BLaER1 treated with 17β-estradiol and CSF1 and Interleukin-3, amounts not matched to agents 10 nM and 100 nM (cell line): ENCODE data around the gene PEX10.

Source experiments
- H3K27ac ChIP-seq, 11 experiments: shearing (Covaris generic); formaldehyde crosslinking; 2 replicates each; pipeline ENCODE4 v1.8.1; 2022
- H3K27me3 ChIP-seq, 11 experiments: shearing (Covaris generic); formaldehyde crosslinking; 2 replicates each; pipeline ENCODE4 v1.8.1; 2022
- H3K36me3 ChIP-seq, 11 experiments: shearing (Covaris generic); formaldehyde crosslinking; 2 replicates each; pipeline ENCODE4 v1.8.1; 2022
- H3K4me1 ChIP-seq, 10 experiments: shearing (Covaris generic); formaldehyde crosslinking; 2 replicates each; pipeline ENCODE4 v1.8.1; 2022
- H3K4me2 ChIP-seq, 11 experiments: shearing (Covaris generic); formaldehyde crosslinking; 2 replicates each; pipeline ENCODE4 v1.8.1; 2022
- H3K4me3 ChIP-seq, 10 experiments: shearing (Covaris generic); formaldehyde crosslinking; 2 replicates each; pipeline ENCODE4 v1.8.1; 2022
- H3K9ac ChIP-seq, 11 experiments: shearing (Covaris generic); formaldehyde crosslinking; 2 replicates each; pipeline ENCODE4 v1.8.1; 2022
- H3K9me3 ChIP-seq, 11 experiments: shearing (Covaris generic); formaldehyde crosslinking; replicated peaks in 1 of 11; 2 replicates each; pipeline ENCODE4 v1.8.1; 2022
- H4K20me1 ChIP-seq, 11 experiments: shearing (Covaris generic); formaldehyde crosslinking; 2 replicates each; pipeline ENCODE4 v1.8.1; 2022
- Cebpa-rat ChIP-seq, 11 experiments: shearing (Covaris generic); IDR thresholded peaks; 2 replicates each; pipeline ENCODE4 v1.8.1; 2022

Gene PEX10

GRCh38 chr1:2386636-2387611 is 25.4 kb downstream of the PEX10 start:
- peak overlapping the region; percentile 37 to 68 (median 50); a peak in 17 of 20 replicates for H3K4me3 ChIP-seq
- no peak for TF ChIP-seq Cebpa-rat (IDR thresholded peaks at IDR 0.05)
- H3K36me3 ChIP-seq: no peaks in the 10 kb centered on the region
- H3K4me1 ChIP-seq: peaks cover 65 to 89% (median 73%) of the 10 kb centered on the region in 10 experiments
- peak overlapping the region; percentile 54 to 94 (median 81); a peak in 21 of 22 replicates for H3K9ac ChIP-seq
- H3K9me3 ChIP-seq: no peaks in the 10 kb centered on the region
- peak overlapping the region; percentile 90 to 99 (median 98) for H3K4me2 ChIP-seq
- H3K27me3 ChIP-seq: peaks cover 0 to 20% (median 8%) of the 10 kb centered on the region in 11 experiments; a peak in 10 of 22 replicates
- peaks cover 0 to 32% (median 5%) of the 10 kb centered on the region in 11 experiments; a peak in 8 of 22 replicates for H4K20me1 ChIP-seq
- peak overlapping the region; percentile 69 to 93 (median 76) for H3K27ac ChIP-seq

GRCh38 chr1:2385606-2386280 is 26.6 kb downstream of the PEX10 start:
- Histone ChIP-seq H4K20me1 (peaks cover 8 to 44% (median 15%) of the 10 kb centered on the region in 11 experiments; a peak in 18 of 22 replicates), H3K4me2 (peak overlapping the region; percentile 11 to 99 (median 81)), H3K4me3 (no peak overlapping the region), H3K27me3 (peaks cover 3 to 29% (median 16%) of the 10 kb centered on the region in 11 experiments), H3K9me3 (no peaks in the 10 kb centered on the region), H3K27ac (peak overlapping the region in 1 of 11 experiments; percentile 13; a peak in 1 of 22 replicates), H3K36me3 (no peaks in the 10 kb centered on the region), H3K9ac (peak overlapping the region in 7 of 11 experiments; percentile 9 to 35 (median 31); a peak in 6 of 22 replicates), H3K4me1 (peaks cover 75 to 98% (median 81%) of the 10 kb centered on the region in 10 experiments)
- no peak for TF ChIP-seq Cebpa-rat (IDR thresholded peaks at IDR 0.05)

GRCh38 chr1:2384941-2385481 is 27.4 kb downstream of the PEX10 start:
- Histone ChIP-seq H3K9ac (peak overlapping the region in 5 of 11 experiments; percentile 22 to 56 (median 35); a peak in 4 of 22 replicates), H3K27me3 (peaks cover 11 to 37% (median 23%) of the 10 kb centered on the region in 11 experiments), H3K36me3 (no peaks in the 10 kb centered on the region), H3K4me2 (peak overlapping the region; percentile 11 to 99 (median 81)), H3K4me1 (peaks cover 71 to 95% (median 77%) of the 10 kb centered on the region in 10 experiments), H3K9me3 (no peaks in the 10 kb centered on the region), H3K27ac (peak overlapping the region in 3 of 11 experiments; percentile 4 to 57 (median 9); a peak in 3 of 22 replicates), H4K20me1 (peaks cover 8 to 51% (median 23%) of the 10 kb centered on the region in 11 experiments; a peak in 18 of 22 replicates), H3K4me3 (no peak overlapping the region)
- TF ChIP-seq Cebpa-rat (IDR thresholded peaks at IDR 0.05): no peak

- peak overlapping the region in 6 of 11 experiments; percentile 1 to 56 (median 20); a peak in 6 of 22 replicates for H3K9ac ChIP-seq
- no peaks in the 10 kb centered on the region for H3K36me3 ChIP-seq
- peaks cover 18 to 44% (median 30%) of the 10 kb centered on the region in 11 experiments for H3K27me3 ChIP-seq
- H3K4me1 ChIP-seq: peaks cover 71 to 95% (median 77%) of the 10 kb centered on the region in 10 experiments
- no peak for TF ChIP-seq Cebpa-rat (IDR thresholded peaks at IDR 0.05)
- H3K9me3 ChIP-seq: no peaks in the 10 kb centered on the region
- H3K27ac ChIP-seq: peak overlapping the region in 3 of 11 experiments; percentile 4 to 57 (median 9); a peak in 3 of 22 replicates
- H3K4me3 ChIP-seq: no peak overlapping the region
- H3K4me2 ChIP-seq: peak overlapping the region in 9 of 11 experiments; percentile 11 to 99 (median 70); a peak in 12 of 22 replicates
- peaks cover 8 to 58% (median 26%) of the 10 kb centered on the region in 11 experiments; a peak in 18 of 22 replicates for H4K20me1 ChIP-seq
These were observed 28.1 kb downstream of the PEX10 start for GRCh38 chr1:2384130-2384860.

GRCh38 chr1:2383576-2383975 is 28.8 kb downstream of the PEX10 start:
- H3K4me3 ChIP-seq: no peak overlapping the region
- no peaks in the 10 kb centered on the region for H3K9me3 ChIP-seq
- peaks cover 71 to 94% (median 77%) of the 10 kb centered on the region in 10 experiments for H3K4me1 ChIP-seq
- no peaks in the 10 kb centered on the region for H3K36me3 ChIP-seq
- peak overlapping the region in 1 of 11 experiments; percentile 1; a peak in 2 of 22 replicates for H3K9ac ChIP-seq
- H3K4me2 ChIP-seq: peak overlapping the region in 3 of 11 experiments; percentile 70 to 82 (median 81); a peak in 6 of 22 replicates
- peaks cover 8 to 65% (median 28%) of the 10 kb centered on the region in 11 experiments; a peak in 18 of 22 replicates for H4K20me1 ChIP-seq
- H3K27ac ChIP-seq: no peak overlapping the region
- H3K27me3 ChIP-seq: peaks cover 24 to 51% (median 37%) of the 10 kb centered on the region in 11 experiments
- no peak for TF ChIP-seq Cebpa-rat (IDR thresholded peaks at IDR 0.05)

GRCh38 chr1:2382621-2383361 is 29.6 kb downstream of the PEX10 start:
- TF ChIP-seq Cebpa-rat (IDR thresholded peaks at IDR 0.05): no peak

More at GRCh38 chr1:2382621-2383361, 29.6 kb downstream of the PEX10 start:
- no peak overlapping the region for H3K4me3 ChIP-seq
- H3K36me3 ChIP-seq: no peaks in the 10 kb centered on the region
- no peak overlapping the region for H3K9ac ChIP-seq
- H4K20me1 ChIP-seq: peaks cover 8 to 67% (median 36%) of the 10 kb centered on the region in 11 experiments; a peak in 18 of 22 replicates
- no peak overlapping the region for H3K27ac ChIP-seq
- peaks cover 64 to 86% (median 71%) of the 10 kb centered on the region in 10 experiments for H3K4me1 ChIP-seq
- peak overlapping the region in 5 of 11 experiments; percentile 2 to 82 (median 54); a peak in 5 of 22 replicates for H3K4me2 ChIP-seq
- H3K27me3 ChIP-seq: peaks cover 25 to 59% (median 45%) of the 10 kb centered on the region in 11 experiments
- no peaks in the 10 kb centered on the region for H3K9me3 ChIP-seq
